Measurements from ENCODE around the gene ZNF799.

Gene ZNF799

GRCh38 chr19:12425236-12425887, 24.3 kb upstream of the ZNF799 start:
- TF ChIP-seq SIN3A (IDR thresholded peaks at IDR 0.05; ENCODE audit: borderline replicate concordance, insufficient read depth, low read length): no peak
- TF ChIP-seq, protein P1, sequence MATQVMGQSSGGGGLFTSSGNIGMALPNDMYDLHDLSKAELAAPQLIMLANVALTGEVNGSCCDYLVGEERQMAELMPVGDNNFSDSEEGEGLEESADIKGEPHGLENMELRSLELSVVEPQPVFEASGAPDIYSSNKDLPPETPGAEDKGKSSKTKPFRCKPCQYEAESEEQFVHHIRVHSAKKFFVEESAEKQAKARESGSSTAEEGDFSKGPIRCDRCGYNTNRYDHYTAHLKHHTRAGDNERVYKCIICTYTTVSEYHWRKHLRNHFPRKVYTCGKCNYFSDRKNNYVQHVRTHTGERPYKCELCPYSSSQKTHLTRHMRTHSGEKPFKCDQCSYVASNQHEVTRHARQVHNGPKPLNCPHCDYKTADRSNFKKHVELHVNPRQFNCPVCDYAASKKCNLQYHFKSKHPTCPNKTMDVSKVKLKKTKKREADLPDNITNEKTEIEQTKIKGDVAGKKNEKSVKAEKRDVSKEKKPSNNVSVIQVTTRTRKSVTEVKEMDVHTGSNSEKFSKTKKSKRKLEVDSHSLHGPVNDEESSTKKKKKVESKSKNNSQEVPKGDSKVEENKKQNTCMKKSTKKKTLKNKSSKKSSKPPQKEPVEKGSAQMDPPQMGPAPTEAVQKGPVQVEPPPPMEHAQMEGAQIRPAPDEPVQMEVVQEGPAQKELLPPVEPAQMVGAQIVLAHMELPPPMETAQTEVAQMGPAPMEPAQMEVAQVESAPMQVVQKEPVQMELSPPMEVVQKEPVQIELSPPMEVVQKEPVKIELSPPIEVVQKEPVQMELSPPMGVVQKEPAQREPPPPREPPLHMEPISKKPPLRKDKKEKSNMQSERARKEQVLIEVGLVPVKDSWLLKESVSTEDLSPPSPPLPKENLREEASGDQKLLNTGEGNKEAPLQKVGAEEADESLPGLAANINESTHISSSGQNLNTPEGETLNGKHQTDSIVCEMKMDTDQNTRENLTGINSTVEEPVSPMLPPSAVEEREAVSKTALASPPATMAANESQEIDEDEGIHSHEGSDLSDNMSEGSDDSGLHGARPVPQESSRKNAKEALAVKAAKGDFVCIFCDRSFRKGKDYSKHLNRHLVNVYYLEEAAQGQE (IDR thresholded peaks at IDR 0.05; ENCODE audit: insufficient read depth in 1 of 2, low read depth in 2 of 2, low read length in 2 of 2): no peak
- no peak for TF ChIP-seq POLR2AphosphoS5 (IDR thresholded peaks at IDR 0.05; ENCODE audit: low read depth, low read length)

GRCh38 chr19:12411893-12412292, 10.8 kb upstream of the ZNF799 start:
- TF ChIP-seq SIN3A (IDR thresholded peaks at IDR 0.05; ENCODE audit: borderline replicate concordance, insufficient read depth, low read length) (no peak), POLR2AphosphoS5 (IDR thresholded peaks at IDR 0.05; ENCODE audit: low read depth, low read length) (no peak), FOXP2 (optimal IDR thresholded peaks at IDR 0.05; ENCODE audit: borderline replicate concordance, extremely low read depth, extremely low read length, insufficient read depth) (no peak), TAF1 (IDR thresholded peaks at IDR 0.05; ENCODE audit: borderline replicate concordance, insufficient read depth, low read length) (no peak)
- TF ChIP-seq, protein P1 (IDR thresholded peaks at IDR 0.05; ENCODE audit: insufficient read depth in 1 of 2, low read depth in 2 of 2, low read length in 2 of 2): no peak

DNA sequence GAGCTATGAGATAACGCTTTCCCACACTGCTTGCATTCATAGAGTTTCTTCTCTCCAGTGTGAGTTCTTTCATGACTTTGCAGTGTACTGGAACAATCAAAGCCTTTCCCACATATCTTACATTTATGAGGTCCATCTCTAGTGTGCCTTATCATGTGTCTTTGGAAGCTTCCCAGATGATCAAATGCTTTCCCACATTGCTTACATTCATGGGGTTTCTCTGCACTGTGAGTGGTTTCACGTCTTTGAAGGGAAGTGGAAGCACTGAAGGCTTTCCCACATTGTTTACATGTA, 20.7 kb downstream of the ZNF799 start:
- TF ChIP-seq SIN3A (IDR thresholded peaks at IDR 0.05; ENCODE audit: borderline replicate concordance, insufficient read depth, low read length): no peak
- TF ChIP-seq, protein P1 (IDR thresholded peaks at IDR 0.05; ENCODE audit: insufficient read depth in 1 of 2, low read depth in 2 of 2, low read length in 2 of 2): no peak
- no peak for TF ChIP-seq POLR2AphosphoS5 (IDR thresholded peaks at IDR 0.05; ENCODE audit: low read depth, low read length)
- no peak for TF ChIP-seq TAF1 (IDR thresholded peaks at IDR 0.05; ENCODE audit: borderline replicate concordance, insufficient read depth, low read length)
- TF ChIP-seq FOXP2 (optimal IDR thresholded peaks at IDR 0.05; ENCODE audit: borderline replicate concordance, extremely low read depth, extremely low read length, insufficient read depth): no peak

GRCh38 chr19:12379732-12380443, 21.2 kb downstream of the ZNF799 start:
- no peak for TF ChIP-seq POLR2AphosphoS5 (IDR thresholded peaks at IDR 0.05; ENCODE audit: low read depth, low read length)
- TF ChIP-seq FOXP2 (optimal IDR thresholded peaks at IDR 0.05; ENCODE audit: borderline replicate concordance, extremely low read depth, extremely low read length, insufficient read depth): no peak
- TF ChIP-seq, protein P1 (IDR thresholded peaks at IDR 0.05; ENCODE audit: insufficient read depth in 1 of 2, low read depth in 2 of 2, low read length in 2 of 2): no peak

GRCh38 chr19:12374026-12374425, 27.0 kb downstream of the ZNF799 start:
- TF ChIP-seq FOXP2 (optimal IDR thresholded peaks at IDR 0.05; ENCODE audit: borderline replicate concordance, extremely low read depth, extremely low read length, insufficient read depth): no peak
- no peak for TF ChIP-seq SIN3A (IDR thresholded peaks at IDR 0.05; ENCODE audit: borderline replicate concordance, insufficient read depth, low read length)
- no peak for TF ChIP-seq TAF1 (IDR thresholded peaks at IDR 0.05; ENCODE audit: borderline replicate concordance, insufficient read depth, low read length)
- TF ChIP-seq, protein P1 (IDR thresholded peaks at IDR 0.05; ENCODE audit: insufficient read depth in 1 of 2, low read depth in 2 of 2, low read length in 2 of 2): no peak
- no peak for TF ChIP-seq POLR2AphosphoS5 (IDR thresholded peaks at IDR 0.05; ENCODE audit: low read depth, low read length)
